H1 (cell line): ENCODE measurements around the gene OSBP2. TPM values are rescaled to one million over a fixed set of nuclear protein-coding genes. Genes with fewer than 3 reads are reported as not detected.

Experiments used
- CBX8 ChIP-seq: fragments of 300-800, 300-1000 bp; sonication (generic); IDR thresholded peaks from 2 replicates; pipeline ENCODE4 v1.7.1; 2016; ENCODE audit warnings: low read depth, low read length, borderline replicate concordance
- CHD1 ChIP-seq: IDR thresholded peaks from 2 replicates; pipeline ENCODE4 v1.6.1; 2012; ENCODE audit warnings: low read depth, low read length, improper control_type of control experiment
- CHD2 ChIP-seq: IDR thresholded peaks from 2 replicates; pipeline ENCODE4 v1.6.1; 2012; ENCODE audit warnings: low read length, improper control_type of control experiment
- JUN ChIP-seq: IDR thresholded peaks from 2 replicates; pipeline ENCODE4 v1.6.1; 2011; ENCODE audit warnings: low read depth, mild to moderate bottlenecking, improper control_type of control experiment, low read length
- KDM5A ChIP-seq: fragments of 200-600 bp; IDR thresholded peaks from 2 replicates; pipeline ENCODE4 v1.7.1; 2012; ENCODE audit warnings: mild to moderate bottlenecking, low read length, inconsistent platforms, mixed read lengths
- PHF8 ChIP-seq: fragments of 200-600 bp; sonication (generic); conservative IDR thresholded peaks from 2 replicates; pipeline ENCODE4 v1.7.1; 2012; ENCODE audit warnings: low read depth, mild to moderate bottlenecking, inconsistent platforms, low read length, moderate library complexity
- RBBP5 ChIP-seq: IDR thresholded peaks from 2 replicates; pipeline ENCODE4 v1.7.1; 2012; ENCODE audit warnings: low read depth, mild to moderate bottlenecking, inconsistent platforms, low read length, moderate library complexity, borderline replicate concordance
- RFX5 ChIP-seq: IDR thresholded peaks from 2 replicates; pipeline ENCODE4 v1.6.1; 2011; ENCODE audit warnings: low read depth, low read length, improper control_type of control experiment, borderline replicate concordance
- SIN3A ChIP-seq, 2 experiments: IDR thresholded peaks in 1 of 2; conservative IDR thresholded peaks in 1 of 2; 2 replicates each; pipeline ENCODE4 v1.6.1; 2011 to 2012; ENCODE audit warnings: low read length in 2 of 2, improper control_type of control experiment in 1 of 2, low read depth in 1 of 2, mild to moderate bottlenecking in 1 of 2
- polyA plus RNA-seq, 7 experiments: library from polyadenylated mRNA; depleted of rRNA in 3 of 7; stranded (reverse) in 5 of 7; unstranded in 2 of 7; fragments of >200 nt in 5 of 7; fragments of 200-250 nt in 2 of 7; gene quantifications; 1 replicate in 5 of 7; 2 replicates in 1 of 7; 4 replicates in 1 of 7; pipeline versions ENCODE4 v1.2.1 to v1.2.3, GENCODE V29; 2011 to 2013; ENCODE audit warnings: missing spikeins in 2 of 7, mixed read lengths in 2 of 7
- total RNA-seq: library from RNA; stranded (reverse); fragmentation: NEBNext Ultra II Directional; extraction: Animal tissue kit (Norgen Biotek cat#: 25700); gene quantifications from 2 replicates; pipeline ENCODE4 v1.2.1, GENCODE V29; 2021
- TF ChIP-seq, protein P1 (sequence below): fragments of 300-600 bp; sonication (generic); IDR thresholded peaks from 2 replicates; pipeline ENCODE4 v1.7.1; 2012; ENCODE audit warnings: low read length, moderate library complexity, mild to moderate bottlenecking, inconsistent platforms; ENCODE audit not compliant: insufficient replicate concordance

The OSBP2 gene
- total and polyA plus RNA-seq, 2 of the 8 experiments (the other 6 are each of a cell fraction or from before 2014, with no cell fraction given): 3.4 to 3.7 TPM

DNA sequence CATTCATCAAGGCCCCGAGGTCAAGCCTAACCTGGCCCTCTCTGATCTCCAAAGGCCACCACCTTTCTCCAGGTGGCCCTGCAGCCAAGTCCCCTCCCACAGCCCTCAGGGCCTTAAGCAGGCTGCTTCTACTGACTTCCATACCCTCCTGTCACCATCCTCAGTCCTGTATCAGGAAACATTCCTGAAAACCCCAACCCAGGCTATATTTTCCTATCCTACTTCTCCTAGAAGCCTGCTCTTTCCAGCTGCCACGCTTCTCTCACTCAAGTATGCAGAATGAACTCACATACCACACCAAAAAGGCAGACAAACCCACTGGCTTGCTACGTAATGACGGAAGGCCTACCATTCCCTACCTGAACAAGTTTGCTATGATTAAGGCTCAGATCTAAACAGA is 250.3 kb downstream of the OSBP2 start (continued):
- TF ChIP-seq, protein P1, sequence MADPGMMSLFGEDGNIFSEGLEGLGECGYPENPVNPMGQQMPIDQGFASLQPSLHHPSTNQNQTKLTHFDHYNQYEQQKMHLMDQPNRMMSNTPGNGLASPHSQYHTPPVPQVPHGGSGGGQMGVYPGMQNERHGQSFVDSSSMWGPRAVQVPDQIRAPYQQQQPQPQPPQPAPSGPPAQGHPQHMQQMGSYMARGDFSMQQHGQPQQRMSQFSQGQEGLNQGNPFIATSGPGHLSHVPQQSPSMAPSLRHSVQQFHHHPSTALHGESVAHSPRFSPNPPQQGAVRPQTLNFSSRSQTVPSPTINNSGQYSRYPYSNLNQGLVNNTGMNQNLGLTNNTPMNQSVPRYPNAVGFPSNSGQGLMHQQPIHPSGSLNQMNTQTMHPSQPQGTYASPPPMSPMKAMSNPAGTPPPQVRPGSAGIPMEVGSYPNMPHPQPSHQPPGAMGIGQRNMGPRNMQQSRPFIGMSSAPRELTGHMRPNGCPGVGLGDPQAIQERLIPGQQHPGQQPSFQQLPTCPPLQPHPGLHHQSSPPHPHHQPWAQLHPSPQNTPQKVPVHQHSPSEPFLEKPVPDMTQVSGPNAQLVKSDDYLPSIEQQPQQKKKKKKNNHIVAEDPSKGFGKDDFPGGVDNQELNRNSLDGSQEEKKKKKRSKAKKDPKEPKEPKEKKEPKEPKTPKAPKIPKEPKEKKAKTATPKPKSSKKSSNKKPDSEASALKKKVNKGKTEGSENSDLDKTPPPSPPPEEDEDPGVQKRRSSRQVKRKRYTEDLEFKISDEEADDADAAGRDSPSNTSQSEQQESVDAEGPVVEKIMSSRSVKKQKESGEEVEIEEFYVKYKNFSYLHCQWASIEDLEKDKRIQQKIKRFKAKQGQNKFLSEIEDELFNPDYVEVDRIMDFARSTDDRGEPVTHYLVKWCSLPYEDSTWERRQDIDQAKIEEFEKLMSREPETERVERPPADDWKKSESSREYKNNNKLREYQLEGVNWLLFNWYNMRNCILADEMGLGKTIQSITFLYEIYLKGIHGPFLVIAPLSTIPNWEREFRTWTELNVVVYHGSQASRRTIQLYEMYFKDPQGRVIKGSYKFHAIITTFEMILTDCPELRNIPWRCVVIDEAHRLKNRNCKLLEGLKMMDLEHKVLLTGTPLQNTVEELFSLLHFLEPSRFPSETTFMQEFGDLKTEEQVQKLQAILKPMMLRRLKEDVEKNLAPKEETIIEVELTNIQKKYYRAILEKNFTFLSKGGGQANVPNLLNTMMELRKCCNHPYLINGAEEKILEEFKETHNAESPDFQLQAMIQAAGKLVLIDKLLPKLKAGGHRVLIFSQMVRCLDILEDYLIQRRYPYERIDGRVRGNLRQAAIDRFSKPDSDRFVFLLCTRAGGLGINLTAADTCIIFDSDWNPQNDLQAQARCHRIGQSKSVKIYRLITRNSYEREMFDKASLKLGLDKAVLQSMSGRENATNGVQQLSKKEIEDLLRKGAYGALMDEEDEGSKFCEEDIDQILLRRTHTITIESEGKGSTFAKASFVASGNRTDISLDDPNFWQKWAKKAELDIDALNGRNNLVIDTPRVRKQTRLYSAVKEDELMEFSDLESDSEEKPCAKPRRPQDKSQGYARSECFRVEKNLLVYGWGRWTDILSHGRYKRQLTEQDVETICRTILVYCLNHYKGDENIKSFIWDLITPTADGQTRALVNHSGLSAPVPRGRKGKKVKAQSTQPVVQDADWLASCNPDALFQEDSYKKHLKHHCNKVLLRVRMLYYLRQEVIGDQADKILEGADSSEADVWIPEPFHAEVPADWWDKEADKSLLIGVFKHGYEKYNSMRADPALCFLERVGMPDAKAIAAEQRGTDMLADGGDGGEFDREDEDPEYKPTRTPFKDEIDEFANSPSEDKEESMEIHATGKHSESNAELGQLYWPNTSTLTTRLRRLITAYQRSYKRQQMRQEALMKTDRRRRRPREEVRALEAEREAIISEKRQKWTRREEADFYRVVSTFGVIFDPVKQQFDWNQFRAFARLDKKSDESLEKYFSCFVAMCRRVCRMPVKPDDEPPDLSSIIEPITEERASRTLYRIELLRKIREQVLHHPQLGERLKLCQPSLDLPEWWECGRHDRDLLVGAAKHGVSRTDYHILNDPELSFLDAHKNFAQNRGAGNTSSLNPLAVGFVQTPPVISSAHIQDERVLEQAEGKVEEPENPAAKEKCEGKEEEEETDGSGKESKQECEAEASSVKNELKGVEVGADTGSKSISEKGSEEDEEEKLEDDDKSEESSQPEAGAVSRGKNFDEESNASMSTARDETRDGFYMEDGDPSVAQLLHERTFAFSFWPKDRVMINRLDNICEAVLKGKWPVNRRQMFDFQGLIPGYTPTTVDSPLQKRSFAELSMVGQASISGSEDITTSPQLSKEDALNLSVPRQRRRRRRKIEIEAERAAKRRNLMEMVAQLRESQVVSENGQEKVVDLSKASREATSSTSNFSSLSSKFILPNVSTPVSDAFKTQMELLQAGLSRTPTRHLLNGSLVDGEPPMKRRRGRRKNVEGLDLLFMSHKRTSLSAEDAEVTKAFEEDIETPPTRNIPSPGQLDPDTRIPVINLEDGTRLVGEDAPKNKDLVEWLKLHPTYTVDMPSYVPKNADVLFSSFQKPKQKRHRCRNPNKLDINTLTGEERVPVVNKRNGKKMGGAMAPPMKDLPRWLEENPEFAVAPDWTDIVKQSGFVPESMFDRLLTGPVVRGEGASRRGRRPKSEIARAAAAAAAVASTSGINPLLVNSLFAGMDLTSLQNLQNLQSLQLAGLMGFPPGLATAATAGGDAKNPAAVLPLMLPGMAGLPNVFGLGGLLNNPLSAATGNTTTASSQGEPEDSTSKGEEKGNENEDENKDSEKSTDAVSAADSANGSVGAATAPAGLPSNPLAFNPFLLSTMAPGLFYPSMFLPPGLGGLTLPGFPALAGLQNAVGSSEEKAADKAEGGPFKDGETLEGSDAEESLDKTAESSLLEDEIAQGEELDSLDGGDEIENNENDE: no peak
- no peak for TF ChIP-seq JUN
- no peak for TF ChIP-seq PHF8
- no peak for TF ChIP-seq SIN3A (conservative IDR thresholded peaks at IDR 0.05 in 1 of 2, IDR thresholded peaks at IDR 0.05 in 1 of 2; ENCODE audit: low read depth in 1 of 2, low read length in 2 of 2)
- no peak for TF ChIP-seq CBX8
- no peak for TF ChIP-seq CHD2
- no peak for TF ChIP-seq RBBP5
- no peak for TF ChIP-seq KDM5A
- TF ChIP-seq RFX5: no peak
- TF ChIP-seq CHD1: no peak
